GM23338 (cell line): ENCODE data around the gene MLLT11.
"Not testable (repeated sequence)": the region's sequence is repeated elsewhere in the genome, so short reads cannot be mapped to it uniquely, and the experiment has no call there.

ENCODE experiments used
- EZH2 ChIP-seq: fragments of 200-600 bp; sonication (generic); IDR thresholded peaks from one replicate; pipeline ENCODE4 v1.8.0; 2017; ENCODE audit warnings: antibody characterized with exemption, mild to moderate bottlenecking, low read depth; ENCODE audit not compliant: unreplicated experiment
- EZH2phosphoT487 ChIP-seq: fragments of 200-600 bp; sonication (generic); IDR thresholded peaks from one replicate; pipeline ENCODE4 v1.8.1; 2018; ENCODE audit warnings: antibody characterized with exemption; ENCODE audit not compliant: unreplicated experiment
- POLR2AphosphoS5 ChIP-seq: IDR thresholded peaks from 2 replicates; pipeline ENCODE4 v1.6.1; 2016; ENCODE audit warnings: antibody characterized with exemption, low read depth
- REST ChIP-seq: IDR thresholded peaks from one replicate; pipeline ENCODE4 v1.6.1; 2018; ENCODE audit warnings: antibody characterized with exemption; ENCODE audit not compliant: unreplicated experiment
- ZNF331 ChIP-seq: fragments of 250-450 bp; sonication (Bioruptor Pico); IDR thresholded peaks from 2 replicates; pipeline ENCODE4 v1.5.0; 2020; ENCODE audit warnings: low read depth, mild to moderate bottlenecking, moderate library complexity
- TF ChIP-seq, protein P1 (sequence below), 2 experiments: fragments of 200-600 bp in 1 of 2; sonication (generic) in 1 of 2; conservative IDR thresholded peaks; 2 replicates each; pipeline versions ENCODE4 v1.5.1 to v1.6.1; 2016 to 2017; ENCODE audit warnings: antibody characterized with exemption in 2 of 2, low read depth in 2 of 2, mild to moderate bottlenecking in 2 of 2, moderate library complexity in 1 of 2

GRCh38 chr1:151097426-151097825 lies 37.2 kb downstream of the MLLT11 start:
- TF ChIP-seq, protein P1, sequence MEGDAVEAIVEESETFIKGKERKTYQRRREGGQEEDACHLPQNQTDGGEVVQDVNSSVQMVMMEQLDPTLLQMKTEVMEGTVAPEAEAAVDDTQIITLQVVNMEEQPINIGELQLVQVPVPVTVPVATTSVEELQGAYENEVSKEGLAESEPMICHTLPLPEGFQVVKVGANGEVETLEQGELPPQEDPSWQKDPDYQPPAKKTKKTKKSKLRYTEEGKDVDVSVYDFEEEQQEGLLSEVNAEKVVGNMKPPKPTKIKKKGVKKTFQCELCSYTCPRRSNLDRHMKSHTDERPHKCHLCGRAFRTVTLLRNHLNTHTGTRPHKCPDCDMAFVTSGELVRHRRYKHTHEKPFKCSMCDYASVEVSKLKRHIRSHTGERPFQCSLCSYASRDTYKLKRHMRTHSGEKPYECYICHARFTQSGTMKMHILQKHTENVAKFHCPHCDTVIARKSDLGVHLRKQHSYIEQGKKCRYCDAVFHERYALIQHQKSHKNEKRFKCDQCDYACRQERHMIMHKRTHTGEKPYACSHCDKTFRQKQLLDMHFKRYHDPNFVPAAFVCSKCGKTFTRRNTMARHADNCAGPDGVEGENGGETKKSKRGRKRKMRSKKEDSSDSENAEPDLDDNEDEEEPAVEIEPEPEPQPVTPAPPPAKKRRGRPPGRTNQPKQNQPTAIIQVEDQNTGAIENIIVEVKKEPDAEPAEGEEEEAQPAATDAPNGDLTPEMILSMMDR (conservative IDR thresholded peaks at IDR 0.05; ENCODE audit: low read depth in 2 of 2): not testable (repeated sequence)
- TF ChIP-seq EZH2phosphoT487; EZH2; POLR2AphosphoS5; ZNF331 (CRISPR knock-in tag); REST: not testable (repeated sequence)
